ENCODE measurements around the gene C1orf50.

C1orf50 gene

GRCh38 chr1:42817976-42818375 lies 50.9 kb downstream of the C1orf50 start:
- Histone ChIP-seq H3K4me3 (ENCODE audit: low read depth, low read length) (no peak overlapping the region), H3K27ac (ENCODE audit: extremely low read depth, low read depth, low read length) (no peak overlapping the region), H3K36me3 (ENCODE audit: control insufficient read depth in 2 of 2, insufficient read depth in 1 of 2, low read length in 2 of 2) (peaks cover 0 to 10% of the 10 kb centered on the region in 2 experiments; a peak in 1 of 3 replicates), H3K4me1 (ENCODE audit: control insufficient read depth, insufficient read depth, low read length) (peaks cover 2% of the 10 kb centered on the region), H3K9me3 (ENCODE audit: control insufficient read depth, insufficient read depth, low read depth, low read length) (no peaks in the 10 kb centered on the region)
- POLR2A ChIA-PET = interaction anchor here (0.6 to 2.8 kb wide), 3 partner anchors 28 to 353 kb away, joined by 3 to 25 read pairs (median 18); partner anchors contain the start of genes C1orf50, P3H1 and ZNF691
- TF ChIP-seq ZNF214 (tag by site-specific recombination; IDR thresholded peaks at IDR 0.05; ENCODE audit: borderline replicate concordance) (no peak), ZNF311 (tag by site-specific recombination; IDR thresholded peaks at IDR 0.05; ENCODE audit: borderline replicate concordance) (no peak), ZNF362 (tag by site-specific recombination; IDR thresholded peaks at IDR 0.05) (no peak), ZNF280C (tag by site-specific recombination; IDR thresholded peaks at IDR 0.05) (no peak), ZNF184 (tag by site-specific recombination; IDR thresholded peaks at IDR 0.05) (no peak), ZBTB48 (tag by site-specific recombination; IDR thresholded peaks at IDR 0.05) (no peak), ZNF580 (tag by site-specific recombination; IDR thresholded peaks at IDR 0.05) (no peak), ZNF513 (tag by site-specific recombination; IDR thresholded peaks at IDR 0.05) (no peak), ZNF621 (tag by site-specific recombination; IDR thresholded peaks at IDR 0.05) (no peak), ZNF660 (tag by site-specific recombination; IDR thresholded peaks at IDR 0.05) (no peak), KLF16 (tag by site-specific recombination; IDR thresholded peaks at IDR 0.05) (no peak), MZF1 (tag by site-specific recombination; IDR thresholded peaks at IDR 0.05; ENCODE audit: borderline replicate concordance) (no peak), ZNF248 (tag by site-specific recombination; IDR thresholded peaks at IDR 0.05) (no peak), ZFP69B (tag by site-specific recombination; IDR thresholded peaks at IDR 0.05) (no peak), PRDM10 (tag by site-specific recombination; IDR thresholded peaks at IDR 0.05) (no peak), ZXDB (tag by site-specific recombination; IDR thresholded peaks at IDR 0.05) (no peak)
- CTCF ChIA-PET = interaction anchor here (0.6 kb wide), 1 partner anchor 66 kb away, joined by 4 read pairs; no protein-coding TSS in a partner anchor

GRCh38 chr1:42820813-42821212 lies 53.8 kb downstream of the C1orf50 start:
- Histone ChIP-seq H3K4me1 (ENCODE audit: control insufficient read depth, insufficient read depth, low read length) (peaks cover 2% of the 10 kb centered on the region), H3K36me3 (ENCODE audit: control insufficient read depth in 2 of 2, insufficient read depth in 1 of 2, low read length in 2 of 2) (peaks cover 0 to 3% of the 10 kb centered on the region in 2 experiments; a peak in 1 of 3 replicates), H3K9me3 (ENCODE audit: control insufficient read depth, insufficient read depth, low read depth, low read length) (no peaks in the 10 kb centered on the region), H3K4me3 (ENCODE audit: low read depth, low read length) (no peak overlapping the region), H3K27ac (ENCODE audit: extremely low read depth, low read depth, low read length) (no peak overlapping the region)
- CTCF ChIA-PET = interaction anchor here (0.6 to 1.8 kb wide), 6 partner anchors 10 to 102 kb away, joined by 3 to 5 read pairs (median 4); partner anchors contain the start of gene ZNF691
- POLR2A ChIA-PET = interaction anchor here (1.1 kb wide), 1 partner anchor 25 kb away, joined by 5 read pairs; the partner anchor contains the start of gene ZNF691
- TF ChIP-seq ZNF37A (tag by site-specific recombination; IDR thresholded peaks at IDR 0.05) = no peak
- TF ChIP-seq ZNF2 (tag by site-specific recombination; IDR thresholded peaks at IDR 0.05) = no peak
- 0 out of 2 replicates have a peak, but pooled peaks have one; percentile 27 for TF ChIP-seq TRIM28 (IDR thresholded peaks at IDR 0.05; ENCODE audit: borderline replicate concordance, low read length)
